H1 (cell line): Measurements from ENCODE around the gene RFLNA. TPM values are rescaled to one million over a fixed set of nuclear protein-coding genes. Genes with fewer than 3 reads are reported as not detected.

Source experiments
- CTCF ChIA-PET: fragments of 300-600 bp; sonication (Branson Sonifier 250); formaldehyde crosslinking; loops from one replicate; lab custom pipeline; 2021; ENCODE audit not compliant: partially characterized antibody; lab: Charles Lee
- POLR2A ChIA-PET: fragments of 300-600 bp; sonication (Branson Sonifier 250); formaldehyde crosslinking; loops from one replicate; lab custom pipeline; 2021; ENCODE audit warnings: inconsistent platforms; ENCODE audit not compliant: partially characterized antibody; lab: Charles Lee
- DNase-seq, 2 experiments: peaks; one replicate each; pipeline versions ENCODE4 v3.0.0 to v3.0.0-alpha.2; 2010 to 2022; ENCODE audit warnings: low spot score in 2 of 2, low read depth in 1 of 2, mixed read lengths in 1 of 2
- FAIRE-seq: peaks from 2 replicates; lab custom pipeline; 2011; peaks lifted over from hg19 to GRCh38; lab: Jason Lieb, UNC
- H2AFZ ChIP-seq: 2 replicates; pipeline ENCODE4 v1.8.1; 2012; ENCODE audit warnings: low read length, inconsistent platforms
- H2AK5ac ChIP-seq: 2 replicates; pipeline ENCODE4 v1.6.1; 2013; ENCODE audit warnings: low read depth, low read length
- H2BK120ac ChIP-seq: replicated peaks from 2 replicates; pipeline ENCODE3; 2013; ENCODE audit warnings: low read depth, low read length, inconsistent platforms
- H2BK12ac ChIP-seq: 2 replicates; pipeline ENCODE4 v1.6.1; 2013; ENCODE audit warnings: low read depth, low read length
- H2BK15ac ChIP-seq: 2 replicates; pipeline ENCODE4 v1.6.1; 2013; ENCODE audit warnings: low read length
- H2BK20ac ChIP-seq: 2 replicates; pipeline ENCODE4 v1.6.1; 2013; ENCODE audit warnings: low read length
- H2BK5ac ChIP-seq: 2 replicates; pipeline ENCODE4 v1.6.1; 2013; ENCODE audit warnings: low read depth, low read length
- H3K14ac ChIP-seq: 2 replicates; pipeline ENCODE4 v1.6.1; 2013; ENCODE audit warnings: inconsistent platforms; ENCODE audit not compliant: insufficient read length
- H3K18ac ChIP-seq: 2 replicates; pipeline ENCODE4 v1.6.1; 2013; ENCODE audit warnings: low read length; ENCODE audit errors: extremely low read depth
- H3K23ac ChIP-seq: 2 replicates; pipeline ENCODE4 v1.6.1; 2013; ENCODE audit warnings: inconsistent platforms; ENCODE audit not compliant: insufficient read length
- H3K23me2 ChIP-seq: 2 replicates; pipeline ENCODE4 v1.6.1; 2013; ENCODE audit warnings: low read depth, low read length
- H3K27ac ChIP-seq: 2 replicates; pipeline ENCODE4 v1.6.1; 2011; ENCODE audit warnings: low read depth, low read length, inconsistent platforms
- H3K27me3 ChIP-seq, 4 experiments: replicated peaks in 1 of 4; 1 replicate in 1 of 4; 2 replicates in 3 of 4; pipeline versions ENCODE4 v1.6.1 to v1.8.1; 2011 to 2013; ENCODE audit warnings: low read length in 3 of 4, mild to moderate bottlenecking in 3 of 4, inconsistent platforms in 2 of 4, mixed read lengths in 2 of 4, moderate library complexity in 1 of 4; ENCODE audit not compliant: control insufficient read depth in 3 of 4, insufficient read depth in 3 of 4; ENCODE audit errors: extremely low read depth in 1 of 4
- H3K36me3 ChIP-seq, 4 experiments: 2 replicates each; pipeline versions ENCODE4 v1.6.1 to v1.8.1; 2011 to 2013; ENCODE audit warnings: mild to moderate bottlenecking in 4 of 4, low read length in 3 of 4, moderate library complexity in 2 of 4, control low read depth in 1 of 4, inconsistent platforms in 1 of 4; ENCODE audit not compliant: insufficient read depth in 4 of 4, control insufficient read depth in 2 of 4
- H3K4ac ChIP-seq: replicated peaks from 2 replicates; pipeline ENCODE3; 2013; ENCODE audit warnings: low read length, low read depth, mixed read lengths, inconsistent platforms; ENCODE audit not compliant: insufficient read length
- H3K4me1 ChIP-seq, 4 experiments: replicated peaks in 1 of 4; 1 replicate in 1 of 4; 2 replicates in 3 of 4; pipeline versions ENCODE4 v1.6.1 to v1.8.1; 2011 to 2013; ENCODE audit warnings: low read length in 3 of 4, inconsistent platforms in 2 of 4, mixed read lengths in 1 of 4; ENCODE audit not compliant: insufficient read depth in 4 of 4, control insufficient read depth in 3 of 4
- H3K4me2 ChIP-seq, 2 experiments: 2 replicates each; pipeline versions ENCODE4 v1.6.1 to v1.8.1; 2011 to 2013; ENCODE audit warnings: low read depth in 2 of 2, low read length in 2 of 2, control low read depth in 1 of 2, inconsistent platforms in 1 of 2, mild to moderate bottlenecking in 1 of 2; ENCODE audit not compliant: insufficient read depth in 1 of 2
- H3K4me3 ChIP-seq, 4 experiments: fragments of 200-600, 300-600 bp in 1 of 4; sonication (generic), shearing (Covaris generic), sonication (Bioruptor Twin) in 1 of 4; 2 replicates each; pipeline versions ENCODE4 v1.5.1 to v1.8.1; 2011 to 2016; ENCODE audit warnings: low read length in 4 of 4, low read depth in 3 of 4, control low read depth in 2 of 4, inconsistent platforms in 2 of 4, mild to moderate bottlenecking in 2 of 4, mixed read lengths in 1 of 4, moderate library complexity in 1 of 4; ENCODE audit not compliant: insufficient read depth in 2 of 4; ENCODE audit errors: extremely low read depth in 1 of 4
- H3K56ac ChIP-seq: replicated peaks from 2 replicates; pipeline ENCODE3; 2013; ENCODE audit warnings: low read depth, mild to moderate bottlenecking, mixed read lengths, low read length, inconsistent platforms; ENCODE audit not compliant: insufficient read length
- H3K79me1 ChIP-seq: 2 replicates; pipeline ENCODE4 v1.6.1; 2013; ENCODE audit warnings: low read depth, low read length, control low read depth
- H3K79me2 ChIP-seq, 2 experiments: 2 replicates each; pipeline versions ENCODE4 v1.6.1 to v1.8.1; 2012 to 2013; ENCODE audit warnings: low read length in 2 of 2, mild to moderate bottlenecking in 2 of 2, inconsistent platforms in 1 of 2; ENCODE audit not compliant: insufficient read depth in 2 of 2, control insufficient read depth in 1 of 2
- H3K9ac ChIP-seq, 4 experiments: replicated peaks in 1 of 4; 1 replicate in 1 of 4; 2 replicates in 3 of 4; pipeline versions ENCODE4 v1.6.1 to v1.8.1; 2011 to 2013; ENCODE audit warnings: low read depth in 3 of 4, low read length in 3 of 4, control low read depth in 2 of 4, mild to moderate bottlenecking in 2 of 4, moderate library complexity in 2 of 4, inconsistent platforms in 1 of 4; ENCODE audit errors: extremely low read depth in 1 of 4
- H3K9me3 ChIP-seq, 2 experiments: 2 replicates each; pipeline versions ENCODE4 v1.6.1 to v1.8.1; 2012 to 2013; ENCODE audit warnings: mild to moderate bottlenecking in 2 of 2, moderate library complexity in 2 of 2, control low read depth in 1 of 2, inconsistent platforms in 1 of 2, low read depth in 1 of 2, low read length in 1 of 2, mixed read lengths in 1 of 2; ENCODE audit not compliant: insufficient read depth in 2 of 2
- H4K20me1 ChIP-seq, 2 experiments: replicated peaks in 1 of 2; 2 replicates each; pipeline versions ENCODE3 to v1.8.1; 2011 to 2013; ENCODE audit warnings: inconsistent platforms in 2 of 2, low read length in 2 of 2, mild to moderate bottlenecking in 1 of 2; ENCODE audit not compliant: insufficient read depth in 2 of 2, control insufficient read depth in 1 of 2
- H4K5ac ChIP-seq: 2 replicates; pipeline ENCODE4 v1.6.1; 2013; ENCODE audit warnings: low read length, low read depth, mixed read lengths, inconsistent platforms; ENCODE audit not compliant: insufficient read length
- H4K8ac ChIP-seq: 2 replicates; pipeline ENCODE4 v1.8.0; 2013; ENCODE audit warnings: mild to moderate bottlenecking, moderate library complexity, low read length, inconsistent platforms; ENCODE audit not compliant: insufficient read depth; ENCODE audit errors: extremely low read depth
- H4K91ac ChIP-seq: replicated peaks from 2 replicates; pipeline ENCODE3; 2013; ENCODE audit warnings: low read length, mixed read lengths, inconsistent platforms; ENCODE audit not compliant: insufficient read length
- KDM5A ChIP-seq: fragments of 200-600 bp; IDR thresholded peaks from 2 replicates; pipeline ENCODE4 v1.7.1; 2012; ENCODE audit warnings: mild to moderate bottlenecking, low read length, inconsistent platforms, mixed read lengths
- WGBS, 2 experiments: shearing (Covaris generic) in 1 of 2; methylation state at CpG; one replicate each; pipeline versions ENCODE4 v1.1.6 to v1.1.7; 2013 to 2015; ENCODE audit warnings: low lambda C conversion rate in 2 of 2, mixed read lengths in 2 of 2, inconsistent platforms in 1 of 2, low coverage in 1 of 2, missing lambda C conversion rate in 1 of 2; ENCODE audit not compliant: insufficient replicate concordance in 2 of 2, insufficient coverage in 1 of 2, insufficient read length in 1 of 2; ENCODE audit errors: extremely low coverage in 1 of 2, missing lambda C conversion rate in 1 of 2; 5-methylcytosine and 5-hydroxymethylcytosine counted together
- polyA plus RNA-seq, 7 experiments: library from polyadenylated mRNA; depleted of rRNA in 3 of 7; stranded (reverse) in 5 of 7; unstranded in 2 of 7; fragments of >200 nt in 5 of 7; fragments of 200-250 nt in 2 of 7; gene quantifications; 1 replicate in 5 of 7; 2 replicates in 1 of 7; 4 replicates in 1 of 7; pipeline versions ENCODE4 v1.2.1 to v1.2.3, GENCODE V29; 2011 to 2013; ENCODE audit warnings: missing spikeins in 2 of 7, mixed read lengths in 2 of 7
- total RNA-seq: library from RNA; stranded (reverse); fragmentation: NEBNext Ultra II Directional; extraction: Animal tissue kit (Norgen Biotek cat#: 25700); gene quantifications from 2 replicates; pipeline ENCODE4 v1.2.1, GENCODE V29; 2021

Gene RFLNA
- total and polyA plus RNA-seq, 2 of the 8 experiments (the other 6 are each of a cell fraction or from before 2014, with no cell fraction given) = 6.4 to 6.6 TPM

- Histone ChIP-seq H2BK120ac (no peak overlapping the region), H3K14ac (no peak overlapping the region), H4K91ac (no peak overlapping the region), H3K23me2 (no peaks in the 10 kb centered on the region), H3K9me3 (no peaks in the 10 kb centered on the region), H3K79me1 (no peaks in the 10 kb centered on the region), H2AK5ac (no peak overlapping the region), H2BK12ac (no peak overlapping the region), H3K27me3 (no peaks in the 10 kb centered on the region), H3K4me2 (no peak overlapping the region), H3K79me2 (no peaks in the 10 kb centered on the region), H3K18ac (no peak overlapping the region), H2BK5ac (no peak overlapping the region), H3K56ac (no peak overlapping the region), H3K36me3 (peaks cover 15 to 49% (median 42%) of the 10 kb centered on the region in 4 experiments), H3K4me1 (no peaks in the 10 kb centered on the region), H2BK15ac (no peak overlapping the region), H3K4me3 (no peak overlapping the region), H3K23ac (no peak overlapping the region), H4K5ac (no peak overlapping the region), H4K8ac (0 out of 2 replicates have a peak overlapping the region, but pooled peaks have one; percentile 51), H3K27ac (no peak overlapping the region), H2AFZ (no peak overlapping the region), H3K9ac (no peak overlapping the region), H2BK20ac (no peak overlapping the region), H4K20me1 (peaks cover 0 to 12% of the 10 kb centered on the region in 2 experiments), H3K4ac (no peak overlapping the region)
- DNase-seq (no peak), FAIRE-seq (no peak)
- 93% methylated on average over 37 of the region's 38 CpGs; no CpG with 5 or more reads in 1 of the 2 experiments for WGBS, 2 experiments
- ChIA-PET CTCF (interaction anchor here (0.6 to 2.9 kb wide), 29 partner anchors 9 to 428 kb away, joined by 3 to 14 read pairs (median 3); no protein-coding TSS in a partner anchor), POLR2A (interaction anchor here (0.7 kb wide), 1 partner anchor 9 kb away, joined by 3 read pairs; no protein-coding TSS in a partner anchor)
- no peak for TF ChIP-seq KDM5A
Measured at GRCh38 chr12:124346425-124347168, 51.7 kb downstream of the RFLNA start.
